Endothelial cell (in vitro differentiated cells): ENCODE results near the gene FXYD6. TPM values are rescaled to one million over a fixed set of nuclear protein-coding genes. Genes with fewer than 3 reads are reported as not detected.

Source experiments
- DNase-seq: peaks from one replicate; pipeline ENCODE4 v3.0.0; 2021; ENCODE audit warnings: low spot score
- H3K27ac Mint-ChIP-seq: one replicate; pipeline ENCODE4 v1.8.0; 2021; ENCODE audit warnings: mixed read lengths, inconsistent platforms; ENCODE audit not compliant: unreplicated experiment
- H3K27me3 Mint-ChIP-seq: one replicate; pipeline ENCODE4 v1.8.0; 2021; ENCODE audit warnings: mild to moderate bottlenecking, moderate library complexity, mixed read lengths, inconsistent platforms; ENCODE audit not compliant: unreplicated experiment
- H3K36me3 Mint-ChIP-seq: one replicate; pipeline ENCODE4 v1.8.0; 2021; ENCODE audit warnings: mild to moderate bottlenecking, low read depth, mixed read lengths, inconsistent platforms; ENCODE audit not compliant: unreplicated experiment
- H3K4me1 Mint-ChIP-seq: one replicate; pipeline ENCODE4 v1.8.0; 2021; ENCODE audit warnings: mild to moderate bottlenecking, mixed read lengths, inconsistent platforms; ENCODE audit not compliant: unreplicated experiment
- H3K4me3 Mint-ChIP-seq: one replicate; pipeline ENCODE4 v1.8.0; 2021; ENCODE audit warnings: mild to moderate bottlenecking, mixed read lengths, inconsistent platforms; ENCODE audit not compliant: unreplicated experiment
- H3K9me3 Mint-ChIP-seq: one replicate; pipeline ENCODE4 v1.8.0; 2021; ENCODE audit warnings: mixed read lengths, inconsistent platforms; ENCODE audit not compliant: unreplicated experiment
- CTCF ChIP-seq: fragments of 200-600 bp; sonication (generic); IDR thresholded peaks from one replicate; pipeline ENCODE4 v1.5.0; 2021; ENCODE audit warnings: antibody characterized with exemption; ENCODE audit not compliant: unreplicated experiment
- total RNA-seq: library from RNA; stranded (reverse); fragmentation: NEBNext Ultra II Directional; extraction: Animal tissue kit (Norgen Biotek cat#: 25700); gene quantifications from one replicate; pipeline ENCODE4 v1.2.1, GENCODE V29; 2021; ENCODE audit not compliant: unreplicated experiment

The FXYD6 gene
- total RNA-seq, 1 donor from 2014 or later, result 18.1 TPM

GRCh38 chr11:117857734-117858414, 18.6 kb downstream of the FXYD6 start:
- H3K36me3 Mint-ChIP-seq, result no peaks in the 10 kb centered on the region
- H3K4me3 Mint-ChIP-seq, result no peak overlapping the region
- H3K4me1 Mint-ChIP-seq, result peaks cover 27% of the 10 kb centered on the region
- peaks cover 9% of the 10 kb centered on the region for H3K27me3 Mint-ChIP-seq
- TF ChIP-seq CTCF, result no peak
- no peak overlapping the region for H3K27ac Mint-ChIP-seq
- H3K9me3 Mint-ChIP-seq, result no peaks in the 10 kb centered on the region
- DNase-seq, result no peak

- peaks cover 7% of the 10 kb centered on the region for H3K27me3 Mint-ChIP-seq
- H3K36me3 Mint-ChIP-seq, result no peaks in the 10 kb centered on the region
- peaks cover 10% of the 10 kb centered on the region for H3K4me1 Mint-ChIP-seq
- H3K27ac Mint-ChIP-seq, result no peak overlapping the region
- H3K4me3 Mint-ChIP-seq, result no peak overlapping the region
- DNase-seq, result no peak
- H3K9me3 Mint-ChIP-seq, result no peaks in the 10 kb centered on the region
- TF ChIP-seq CTCF, result no peak
These were observed 20.4 kb downstream of the FXYD6 start for GRCh38 chr11:117855912-117856651.

GRCh38 chr11:117855186-117855845, 21.1 kb downstream of the FXYD6 start:
- H3K36me3 Mint-ChIP-seq, result no peaks in the 10 kb centered on the region
- DNase-seq, result no peak
- H3K27ac Mint-ChIP-seq, result no peak overlapping the region
- peaks cover 7% of the 10 kb centered on the region for H3K27me3 Mint-ChIP-seq
- no peak for TF ChIP-seq CTCF
- H3K9me3 Mint-ChIP-seq, result no peaks in the 10 kb centered on the region
- no peak overlapping the region for H3K4me3 Mint-ChIP-seq
- H3K4me1 Mint-ChIP-seq, result peaks cover 5% of the 10 kb centered on the region

- no peak for TF ChIP-seq CTCF
- Mint-ChIP-seq H3K27me3 (peaks cover 3% of the 10 kb centered on the region), H3K36me3 (no peaks in the 10 kb centered on the region), H3K4me3 (no peak overlapping the region), H3K27ac (no peak overlapping the region), H3K4me1 (peaks cover 9% of the 10 kb centered on the region), H3K9me3 (no peaks in the 10 kb centered on the region)
- DNase-seq, result no peak
These were observed 24.1 kb downstream of the FXYD6 start for GRCh38 chr11:117852309-117852708.
